Mammary epithelial cell (primary cell): ENCODE data around the gene SLC44A1.

ENCODE experiments used
- EZH2 ChIP-seq: IDR thresholded peaks from 2 replicates; pipeline ENCODE4 v1.6.1; 2012; ENCODE audit warnings: low read length, inconsistent platforms, borderline replicate concordance
- TF ChIP-seq, protein P1 (sequence below), 2 donors: IDR thresholded peaks in 1 of 2; conservative IDR thresholded peaks in 1 of 2; 2 replicates each; pipeline ENCODE4 v1.5.1; 2011 to 2012; ENCODE audit warnings: inconsistent platforms in 2 of 2, low read length in 2 of 2, mild to moderate bottlenecking in 2 of 2, control low read depth in 1 of 2, low read depth in 1 of 2; ENCODE audit not compliant: insufficient read depth in 1 of 2; ENCODE audit errors: extremely low read depth in 1 of 2

- TF ChIP-seq, protein P1, sequence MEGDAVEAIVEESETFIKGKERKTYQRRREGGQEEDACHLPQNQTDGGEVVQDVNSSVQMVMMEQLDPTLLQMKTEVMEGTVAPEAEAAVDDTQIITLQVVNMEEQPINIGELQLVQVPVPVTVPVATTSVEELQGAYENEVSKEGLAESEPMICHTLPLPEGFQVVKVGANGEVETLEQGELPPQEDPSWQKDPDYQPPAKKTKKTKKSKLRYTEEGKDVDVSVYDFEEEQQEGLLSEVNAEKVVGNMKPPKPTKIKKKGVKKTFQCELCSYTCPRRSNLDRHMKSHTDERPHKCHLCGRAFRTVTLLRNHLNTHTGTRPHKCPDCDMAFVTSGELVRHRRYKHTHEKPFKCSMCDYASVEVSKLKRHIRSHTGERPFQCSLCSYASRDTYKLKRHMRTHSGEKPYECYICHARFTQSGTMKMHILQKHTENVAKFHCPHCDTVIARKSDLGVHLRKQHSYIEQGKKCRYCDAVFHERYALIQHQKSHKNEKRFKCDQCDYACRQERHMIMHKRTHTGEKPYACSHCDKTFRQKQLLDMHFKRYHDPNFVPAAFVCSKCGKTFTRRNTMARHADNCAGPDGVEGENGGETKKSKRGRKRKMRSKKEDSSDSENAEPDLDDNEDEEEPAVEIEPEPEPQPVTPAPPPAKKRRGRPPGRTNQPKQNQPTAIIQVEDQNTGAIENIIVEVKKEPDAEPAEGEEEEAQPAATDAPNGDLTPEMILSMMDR (conservative IDR thresholded peaks at IDR 0.05 in 1 of 2, IDR thresholded peaks at IDR 0.05 in 1 of 2; ENCODE audit: extremely low read depth in 1 of 2, insufficient read depth in 1 of 2, low read depth in 1 of 2, low read length in 2 of 2): no peak
- no peak for TF ChIP-seq EZH2
Measured at GRCh38 chr9:105345626-105346025, 101.2 kb downstream of the SLC44A1 start.
